Small intestine (tissue), 7 donors: ENCODE data around the gene DTNBP1. TPM values are rescaled to one million over a fixed set of nuclear protein-coding genes. Genes with fewer than 3 reads are reported as not detected.

ENCODE experiments used
- DNase-seq, 2 donors: peaks; one replicate each; pipeline versions ENCODE4 v3.0.0 to v3.0.0-alpha.2; 2013
- FAIRE-seq: peaks from 2 replicates; lab custom pipeline; 2012; peaks lifted over from hg19 to GRCh38; lab: Jason Lieb, UNC
- H3K27ac ChIP-seq, 3 donors: one replicate each; pipeline ENCODE4 v1.5.1; 2013; ENCODE audit warnings: low read length in 2 of 3, mild to moderate bottlenecking in 2 of 3, control low read depth in 1 of 3, inconsistent platforms in 1 of 3, low read depth in 1 of 3, moderate library complexity in 1 of 3
- H3K27me3 ChIP-seq, 3 donors: one replicate each; pipeline ENCODE4 v1.6.1; 2013; ENCODE audit warnings: low read length in 3 of 3, inconsistent platforms in 1 of 3; ENCODE audit not compliant: control insufficient read depth in 3 of 3, insufficient read depth in 3 of 3
- H3K36me3 ChIP-seq, 3 donors: one replicate each; pipeline ENCODE4 v1.6.1; 2013; ENCODE audit warnings: low read length in 3 of 3, inconsistent platforms in 1 of 3, low read depth in 1 of 3, mild to moderate bottlenecking in 1 of 3, moderate library complexity in 1 of 3; ENCODE audit not compliant: control insufficient read depth in 3 of 3, insufficient read depth in 2 of 3
- H3K4me1 ChIP-seq, 3 donors: one replicate each; pipeline ENCODE4 v1.6.1; 2013; ENCODE audit warnings: low read length in 2 of 3, inconsistent platforms in 1 of 3, low read depth in 1 of 3, mild to moderate bottlenecking in 1 of 3, moderate library complexity in 1 of 3; ENCODE audit not compliant: control insufficient read depth in 3 of 3, insufficient read depth in 2 of 3
- H3K4me3 ChIP-seq, 3 donors: one replicate each; pipeline ENCODE4 v1.5.1; 2013; ENCODE audit warnings: low read length in 3 of 3, control low read depth in 1 of 3, inconsistent platforms in 1 of 3, low read depth in 1 of 3, mild to moderate bottlenecking in 1 of 3, moderate library complexity in 1 of 3
- H3K9me3 ChIP-seq, 2 donors: one replicate each; pipeline ENCODE4 v1.6.1; 2013; ENCODE audit warnings: low read depth in 1 of 2, low read length in 1 of 2; ENCODE audit not compliant: control insufficient read depth in 2 of 2, insufficient read depth in 1 of 2
- WGBS, 3 donors: extraction: QIAGEN DNeasy Blood & Tissue Kit; methylation state at CpG; one replicate each; pipeline ENCODE4 v1.1.7; 2013; 5-methylcytosine and 5-hydroxymethylcytosine counted together
- polyA plus RNA-seq, 4 donors: library from polyadenylated mRNA; stranded (reverse) in 3 of 4; unstranded in 1 of 4; fragments of 200-250 nt in 3 of 4; fragments of 120-200 nt in 1 of 4; gene quantifications; one replicate each; pipeline versions ENCODE4 v1.2.1 to v1.2.3, GENCODE V29; 2013
- donor health status: healthy with polysubstance abuse.
- donor health status: control.
- donor health status: control.
- donor health status: Bipolar disorder and iron deficiency.
- donor health status: healthy.

The DTNBP1 gene
- polyA plus RNA-seq, 4 donors: 12.7 to 22.0 (median 18.7) TPM

GRCh38 chr6:15602154-15602553 lies 60.7 kb downstream of the DTNBP1 start:
- no peak for FAIRE-seq
- Histone ChIP-seq H3K27ac (no peak overlapping the region), H3K4me1 (no peaks in the 10 kb centered on the region)

DNA sequence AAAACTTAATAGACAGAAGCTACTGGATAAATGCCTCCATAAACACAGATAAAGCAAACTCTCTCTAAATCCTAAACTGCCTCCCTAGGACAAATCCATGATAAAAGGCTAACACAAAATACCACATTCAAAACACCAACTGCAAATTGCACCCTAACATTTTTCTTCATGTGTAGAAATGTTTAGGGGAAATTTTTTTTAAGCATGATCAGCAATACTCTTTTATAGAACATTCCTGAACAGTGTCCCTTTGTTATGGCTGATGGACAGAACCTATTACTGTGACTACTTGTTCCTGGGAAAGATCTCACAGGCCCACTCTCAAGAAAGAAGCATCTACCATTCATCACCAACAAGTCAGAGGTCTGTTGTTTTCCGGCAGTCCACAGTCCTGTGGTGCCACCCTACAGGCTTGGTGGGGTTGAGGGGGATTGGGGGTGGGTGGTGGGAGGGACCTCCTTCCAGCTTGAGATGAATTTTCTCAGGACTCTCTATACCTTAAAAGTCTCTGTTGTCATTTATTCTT lies 64.5 kb downstream of the DTNBP1 start:
- H3K27ac ChIP-seq: no peak overlapping the region
- FAIRE-seq (no peak), DNase-seq (no peak)
- peaks cover 0 to 5% (median 0%) of the 10 kb centered on the region in 3 donors for H3K4me1 ChIP-seq
- WGBS, 3 donors: 96 to 100% (median 100%) methylated on average over 1 of the region's 1 CpG
- H3K36me3 ChIP-seq: peaks cover 0 to 10% (median 0%) of the 10 kb centered on the region in 3 donors
- H3K27me3 ChIP-seq: no peaks in the 10 kb centered on the region
- no peak overlapping the region for H3K4me3 ChIP-seq
- H3K9me3 ChIP-seq: no peaks in the 10 kb centered on the region

More at GRCh38 chr6:15602154-15602553, 60.7 kb downstream of the DTNBP1 start:
- H3K36me3 ChIP-seq: peaks cover 0 to 15% (median 2%) of the 10 kb centered on the region in 3 donors
- DNase-seq: no peak
- no peaks in the 10 kb centered on the region for H3K9me3 ChIP-seq
- WGBS, 3 donors: 66 to 75% (median 74%) methylated on average over 3 of the region's 3 CpGs
- H3K27me3 ChIP-seq: no peaks in the 10 kb centered on the region
- no peak overlapping the region for H3K4me3 ChIP-seq

- Histone ChIP-seq H3K9me3 (no peaks in the 10 kb centered on the region), H3K27me3 (no peaks in the 10 kb centered on the region), H3K36me3 (peaks cover 0 to 4% (median 0%) of the 10 kb centered on the region in 3 donors), H3K27ac (no peak overlapping the region), H3K4me1 (peaks cover 0 to 5% (median 0%) of the 10 kb centered on the region in 3 donors), H3K4me3 (no peak overlapping the region)
- DNase-seq (no peak), FAIRE-seq (no peak)
- WGBS, 3 donors: 85 to 93% (median 93%) methylated on average over 9 of the region's 9 CpGs
Measured at GRCh38 chr6:15596186-15596896, 66.5 kb downstream of the DTNBP1 start.

GRCh38 chr6:15595461-15596173 lies 67.2 kb downstream of the DTNBP1 start:
- Histone ChIP-seq H3K36me3 (peaks cover 0 to 4% (median 0%) of the 10 kb centered on the region in 3 donors), H3K4me3 (no peak overlapping the region), H3K4me1 (peaks cover 0 to 5% (median 0%) of the 10 kb centered on the region in 3 donors), H3K27ac (no peak overlapping the region), H3K9me3 (no peaks in the 10 kb centered on the region), H3K27me3 (no peaks in the 10 kb centered on the region)
- FAIRE-seq (no peak), DNase-seq (no peak)
- WGBS, 3 donors: 72 to 75% (median 74%) methylated on average over 7 of the region's 7 CpGs

- FAIRE-seq (no peak), DNase-seq (no peak)
- H3K27ac ChIP-seq: no peak overlapping the region
- H3K9me3 ChIP-seq: no peaks in the 10 kb centered on the region
- H3K27me3 ChIP-seq: no peaks in the 10 kb centered on the region
- H3K4me1 ChIP-seq: peaks cover 0 to 5% (median 0%) of the 10 kb centered on the region in 3 donors
- WGBS, 3 donors: 76 to 93% (median 87%) methylated on average over 7 of the region's 7 CpGs
- H3K4me3 ChIP-seq: no peak overlapping the region
- peaks cover 0 to 4% (median 0%) of the 10 kb centered on the region in 3 donors for H3K36me3 ChIP-seq
Measured at GRCh38 chr6:15594512-15595259, 68.1 kb downstream of the DTNBP1 start.

GRCh38 chr6:15593798-15594197 lies 69.0 kb downstream of the DTNBP1 start:
- H3K27me3 ChIP-seq: no peaks in the 10 kb centered on the region

DNA sequence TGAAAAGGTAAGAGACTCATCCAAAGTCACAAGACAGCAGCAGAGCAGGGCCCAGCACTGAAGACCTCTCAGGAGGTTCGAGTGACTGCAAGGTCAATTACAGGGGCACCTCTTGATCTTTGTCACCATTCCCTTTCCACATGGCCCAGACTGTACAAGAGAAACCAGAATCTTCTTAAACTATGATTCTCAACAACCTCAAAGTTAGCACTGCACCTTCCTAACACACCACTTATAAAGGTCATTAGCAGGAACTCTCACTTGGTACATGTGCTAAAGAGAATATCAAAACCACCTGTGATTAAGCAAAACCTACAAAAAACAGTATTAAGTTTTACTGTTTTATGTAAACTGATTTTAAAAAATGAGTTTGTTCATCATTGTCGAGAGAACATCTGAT lies 70.2 kb downstream of the DTNBP1 start:
- Histone ChIP-seq H3K4me3 (no peak overlapping the region), H3K4me1 (peaks cover 0 to 5% (median 0%) of the 10 kb centered on the region in 3 donors), H3K9me3 (no peaks in the 10 kb centered on the region), H3K27me3 (no peaks in the 10 kb centered on the region), H3K27ac (no peak overlapping the region), H3K36me3 (peaks cover 0 to 4% (median 0%) of the 10 kb centered on the region in 3 donors)
- 80 to 90% (median 83%) methylated on average over 2 of the region's 2 CpGs for WGBS, 3 donors
- FAIRE-seq: no peak
- DNase-seq: no peak

More at GRCh38 chr6:15593798-15594197, 69.0 kb downstream of the DTNBP1 start:
- peaks cover 0 to 4% (median 0%) of the 10 kb centered on the region in 3 donors for H3K36me3 ChIP-seq
- no peak overlapping the region for H3K27ac ChIP-seq
- 77 to 78% (median 78%) methylated on average over 2 of the region's 2 CpGs for WGBS, 3 donors
- peaks cover 0 to 5% (median 0%) of the 10 kb centered on the region in 3 donors for H3K4me1 ChIP-seq
- FAIRE-seq: no peak
- no peaks in the 10 kb centered on the region for H3K9me3 ChIP-seq
- DNase-seq: no peak
- no peak overlapping the region for H3K4me3 ChIP-seq
